ENCODE data around the gene ENAH. TPM values are rescaled to one million over a fixed set of nuclear protein-coding genes. Genes with fewer than 3 reads are reported as not detected.

ENAH gene
- polyA plus RNA-seq, 1 of the 3 experiments (the other 2 are of a cell fraction): 48.9 TPM

DNA sequence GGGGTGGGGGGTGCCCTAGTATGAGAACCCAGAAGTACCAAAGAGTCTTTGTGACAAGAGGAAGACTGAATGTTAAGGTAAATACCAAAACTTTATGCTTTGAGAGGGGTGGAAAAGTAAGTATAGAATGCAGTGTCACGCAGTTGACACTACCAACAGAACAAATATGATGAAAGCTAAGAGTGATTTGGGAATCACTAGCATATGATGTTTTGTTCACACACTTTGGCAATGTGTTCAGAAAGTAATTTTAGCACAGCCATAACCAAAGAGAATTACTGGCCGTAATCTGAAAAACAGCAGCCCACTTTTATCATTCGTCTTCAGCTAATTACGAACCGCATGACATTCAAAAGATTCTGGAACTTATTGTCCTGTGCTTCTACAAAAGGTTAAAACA is 59.5 kb downstream of the ENAH start:
- no peak overlapping the region for H3K4me3 ChIP-seq (ENCODE audit: low read depth in 2 of 2, low read length in 1 of 2)
- H2AFZ ChIP-seq (ENCODE audit: low read depth): no peak overlapping the region
- H3K36me3 ChIP-seq (replicated peaks in 1 of 2; ENCODE audit: control insufficient read depth in 1 of 2, insufficient read depth in 2 of 2, low read length in 1 of 2): peaks cover 14 to 28% of the 10 kb centered on the region in 2 experiments
- no peaks in the 10 kb centered on the region for H3K27me3 ChIP-seq (ENCODE audit: insufficient read depth)
- H4K20me1 ChIP-seq (ENCODE audit: insufficient read depth): peaks cover 93% of the 10 kb centered on the region
- no peak for DNase-seq
- peaks cover 27% of the 10 kb centered on the region for H3F3A ChIP-seq (replicated peaks; ENCODE audit: insufficient read depth)
- peaks cover 8 to 19% of the 10 kb centered on the region in 2 experiments; a peak in 3 of 4 replicates for H3K4me1 ChIP-seq (ENCODE audit: control insufficient read depth in 1 of 2, insufficient read depth in 2 of 2, low read depth in 1 of 2, low read length in 1 of 2)
- H3K27ac ChIP-seq (ENCODE audit: low read depth in 2 of 2, low read length in 1 of 2): no peak overlapping the region
- H3K79me2 ChIP-seq (ENCODE audit: insufficient read depth): peaks cover 100% of the 10 kb centered on the region
- TF ChIP-seq SIN3A (IDR thresholded peaks at IDR 0.05; ENCODE audit: borderline replicate concordance, low read depth, low read length) (no peak), RXRA (IDR thresholded peaks at IDR 0.05; ENCODE audit: borderline replicate concordance, low read depth) (no peak), NRF1 (IDR thresholded peaks at IDR 0.05; ENCODE audit: low read depth, low read length) (no peak), RCOR1 (IDR thresholded peaks at IDR 0.05; ENCODE audit: low read length) (no peak), NFIC (IDR thresholded peaks at IDR 0.05; ENCODE audit: borderline replicate concordance) (no peak), FOXJ3 (CRISPR knock-in tag; IDR thresholded peaks at IDR 0.05) (no peak), USF2 (IDR thresholded peaks at IDR 0.05; ENCODE audit: borderline replicate concordance, low read depth, low read length) (no peak)
- TF ChIP-seq, protein P1, sequence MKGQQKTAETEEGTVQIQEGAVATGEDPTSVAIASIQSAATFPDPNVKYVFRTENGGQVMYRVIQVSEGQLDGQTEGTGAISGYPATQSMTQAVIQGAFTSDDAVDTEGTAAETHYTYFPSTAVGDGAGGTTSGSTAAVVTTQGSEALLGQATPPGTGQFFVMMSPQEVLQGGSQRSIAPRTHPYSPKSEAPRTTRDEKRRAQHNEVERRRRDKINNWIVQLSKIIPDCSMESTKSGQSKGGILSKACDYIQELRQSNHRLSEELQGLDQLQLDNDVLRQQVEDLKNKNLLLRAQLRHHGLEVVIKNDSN (IDR thresholded peaks at IDR 0.05; ENCODE audit: borderline replicate concordance, low read depth): no peak
- 95% methylated on average over 5 of the region's 5 CpGs for WGBS (ENCODE audit: low lambda C conversion rate)
- H3K4me2 ChIP-seq: no peak overlapping the region
- ChIA-PET POLR2A (no interaction called here), CTCF (interaction anchor here (1.4 kb wide), 1 partner anchor 119 kb away, joined by 6 read pairs; no protein-coding TSS in a partner anchor)
- H3K9me2 ChIP-seq: no peaks in the 10 kb centered on the region
- no peak overlapping the region for H3K9ac ChIP-seq
- no peaks in the 10 kb centered on the region for H3K9me3 ChIP-seq

DNA sequence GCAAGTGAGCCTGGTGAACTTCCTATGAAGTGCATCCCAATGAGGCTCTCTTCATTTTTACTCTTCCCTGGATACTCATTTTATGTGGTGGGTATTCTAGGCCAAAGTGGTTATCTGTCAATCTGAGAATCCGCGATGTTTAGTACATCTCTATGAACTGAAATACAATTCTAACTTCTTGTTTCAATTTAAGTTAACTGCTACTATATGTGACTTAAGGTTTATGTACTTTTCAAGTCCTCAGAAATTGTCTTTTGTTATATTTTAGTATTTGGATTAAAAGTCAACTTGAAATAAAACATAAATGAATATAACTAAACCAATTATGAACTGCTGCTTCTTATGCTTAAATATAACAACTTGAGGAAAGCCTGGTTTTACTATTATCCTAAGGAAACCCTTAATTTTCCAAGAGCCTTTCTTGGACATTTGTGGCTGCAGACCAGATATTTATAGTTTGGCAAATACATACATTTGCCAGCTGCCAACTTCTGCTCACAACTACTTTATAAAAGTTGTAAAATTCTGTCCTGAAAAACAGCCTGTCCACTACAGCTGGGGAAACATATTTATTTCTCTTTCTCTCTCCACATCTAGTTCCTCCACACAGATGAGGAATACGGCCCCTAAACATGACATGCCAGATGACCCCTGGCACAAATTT is 60.4 kb downstream of the ENAH start:
- Histone ChIP-seq H3K79me2 (ENCODE audit: insufficient read depth) (peaks cover 100% of the 10 kb centered on the region), H3K4me3 (ENCODE audit: low read depth in 2 of 2, low read length in 1 of 2) (no peak overlapping the region), H3K27ac (ENCODE audit: low read depth in 2 of 2, low read length in 1 of 2) (no peak overlapping the region), H3K4me2 (no peak overlapping the region), H3K9me2 (no peaks in the 10 kb centered on the region), H4K20me1 (ENCODE audit: insufficient read depth) (peaks cover 94% of the 10 kb centered on the region), H3K27me3 (ENCODE audit: insufficient read depth) (no peaks in the 10 kb centered on the region), H3F3A (replicated peaks; ENCODE audit: insufficient read depth) (peaks cover 22% of the 10 kb centered on the region), H3K4me1 (ENCODE audit: control insufficient read depth in 1 of 2, insufficient read depth in 2 of 2, low read depth in 1 of 2, low read length in 1 of 2) (peaks cover 8 to 19% of the 10 kb centered on the region in 2 experiments; a peak in 3 of 4 replicates), H2AFZ (ENCODE audit: low read depth) (no peak overlapping the region), H3K9ac (no peak overlapping the region), H3K9me3 (no peaks in the 10 kb centered on the region), H3K36me3 (replicated peaks in 1 of 2; ENCODE audit: control insufficient read depth in 1 of 2, insufficient read depth in 2 of 2, low read length in 1 of 2) (peaks cover 17 to 38% of the 10 kb centered on the region in 2 experiments)
- CTCF ChIA-PET: interaction anchor here (0.6 to 1.4 kb wide), 2 partner anchors 118 to 465 kb away, joined by 3 to 6 read pairs; no protein-coding TSS in a partner anchor
- WGBS (ENCODE audit: low lambda C conversion rate): 93% methylated on average over 3 of the region's 3 CpGs
- POLR2A ChIA-PET: no interaction called here
- DNase-seq: no peak
- TF ChIP-seq, protein P2, sequence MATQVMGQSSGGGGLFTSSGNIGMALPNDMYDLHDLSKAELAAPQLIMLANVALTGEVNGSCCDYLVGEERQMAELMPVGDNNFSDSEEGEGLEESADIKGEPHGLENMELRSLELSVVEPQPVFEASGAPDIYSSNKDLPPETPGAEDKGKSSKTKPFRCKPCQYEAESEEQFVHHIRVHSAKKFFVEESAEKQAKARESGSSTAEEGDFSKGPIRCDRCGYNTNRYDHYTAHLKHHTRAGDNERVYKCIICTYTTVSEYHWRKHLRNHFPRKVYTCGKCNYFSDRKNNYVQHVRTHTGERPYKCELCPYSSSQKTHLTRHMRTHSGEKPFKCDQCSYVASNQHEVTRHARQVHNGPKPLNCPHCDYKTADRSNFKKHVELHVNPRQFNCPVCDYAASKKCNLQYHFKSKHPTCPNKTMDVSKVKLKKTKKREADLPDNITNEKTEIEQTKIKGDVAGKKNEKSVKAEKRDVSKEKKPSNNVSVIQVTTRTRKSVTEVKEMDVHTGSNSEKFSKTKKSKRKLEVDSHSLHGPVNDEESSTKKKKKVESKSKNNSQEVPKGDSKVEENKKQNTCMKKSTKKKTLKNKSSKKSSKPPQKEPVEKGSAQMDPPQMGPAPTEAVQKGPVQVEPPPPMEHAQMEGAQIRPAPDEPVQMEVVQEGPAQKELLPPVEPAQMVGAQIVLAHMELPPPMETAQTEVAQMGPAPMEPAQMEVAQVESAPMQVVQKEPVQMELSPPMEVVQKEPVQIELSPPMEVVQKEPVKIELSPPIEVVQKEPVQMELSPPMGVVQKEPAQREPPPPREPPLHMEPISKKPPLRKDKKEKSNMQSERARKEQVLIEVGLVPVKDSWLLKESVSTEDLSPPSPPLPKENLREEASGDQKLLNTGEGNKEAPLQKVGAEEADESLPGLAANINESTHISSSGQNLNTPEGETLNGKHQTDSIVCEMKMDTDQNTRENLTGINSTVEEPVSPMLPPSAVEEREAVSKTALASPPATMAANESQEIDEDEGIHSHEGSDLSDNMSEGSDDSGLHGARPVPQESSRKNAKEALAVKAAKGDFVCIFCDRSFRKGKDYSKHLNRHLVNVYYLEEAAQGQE (IDR thresholded peaks at IDR 0.05; ENCODE audit: low read depth, low read length): no peak
- TF ChIP-seq RCOR1 (IDR thresholded peaks at IDR 0.05; ENCODE audit: low read length) (no peak), MXI1 (IDR thresholded peaks at IDR 0.05; ENCODE audit: low read depth, low read length) (no peak), NFIC (IDR thresholded peaks at IDR 0.05; ENCODE audit: borderline replicate concordance) (no peak), RAD21 (IDR thresholded peaks at IDR 0.05; ENCODE audit: low read length) (no peak), RXRA (IDR thresholded peaks at IDR 0.05; ENCODE audit: borderline replicate concordance, low read depth) (no peak), CHD2 (IDR thresholded peaks at IDR 0.05; ENCODE audit: low read length, partially characterized antibody) (no peak), FOSL2 (IDR thresholded peaks at IDR 0.05; ENCODE audit: borderline replicate concordance, low read depth) (no peak), EP300 (IDR thresholded peaks at IDR 0.05; ENCODE audit: borderline replicate concordance in 1 of 2, low read depth in 1 of 2, low read length in 1 of 2) (no peak)
- TF ChIP-seq, protein P3, sequence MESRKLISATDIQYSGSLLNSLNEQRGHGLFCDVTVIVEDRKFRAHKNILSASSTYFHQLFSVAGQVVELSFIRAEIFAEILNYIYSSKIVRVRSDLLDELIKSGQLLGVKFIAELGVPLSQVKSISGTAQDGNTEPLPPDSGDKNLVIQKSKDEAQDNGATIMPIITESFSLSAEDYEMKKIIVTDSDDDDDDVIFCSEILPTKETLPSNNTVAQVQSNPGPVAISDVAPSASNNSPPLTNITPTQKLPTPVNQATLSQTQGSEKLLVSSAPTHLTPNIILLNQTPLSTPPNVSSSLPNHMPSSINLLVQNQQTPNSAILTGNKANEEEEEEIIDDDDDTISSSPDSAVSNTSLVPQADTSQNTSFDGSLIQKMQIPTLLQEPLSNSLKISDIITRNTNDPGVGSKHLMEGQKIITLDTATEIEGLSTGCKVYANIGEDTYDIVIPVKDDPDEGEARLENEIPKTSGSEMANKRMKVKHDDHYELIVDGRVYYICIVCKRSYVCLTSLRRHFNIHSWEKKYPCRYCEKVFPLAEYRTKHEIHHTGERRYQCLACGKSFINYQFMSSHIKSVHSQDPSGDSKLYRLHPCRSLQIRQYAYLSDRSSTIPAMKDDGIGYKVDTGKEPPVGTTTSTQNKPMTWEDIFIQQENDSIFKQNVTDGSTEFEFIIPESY (IDR thresholded peaks at IDR 0.05; ENCODE audit: borderline replicate concordance, low read depth): no peak
- TF ChIP-seq, protein P4, sequence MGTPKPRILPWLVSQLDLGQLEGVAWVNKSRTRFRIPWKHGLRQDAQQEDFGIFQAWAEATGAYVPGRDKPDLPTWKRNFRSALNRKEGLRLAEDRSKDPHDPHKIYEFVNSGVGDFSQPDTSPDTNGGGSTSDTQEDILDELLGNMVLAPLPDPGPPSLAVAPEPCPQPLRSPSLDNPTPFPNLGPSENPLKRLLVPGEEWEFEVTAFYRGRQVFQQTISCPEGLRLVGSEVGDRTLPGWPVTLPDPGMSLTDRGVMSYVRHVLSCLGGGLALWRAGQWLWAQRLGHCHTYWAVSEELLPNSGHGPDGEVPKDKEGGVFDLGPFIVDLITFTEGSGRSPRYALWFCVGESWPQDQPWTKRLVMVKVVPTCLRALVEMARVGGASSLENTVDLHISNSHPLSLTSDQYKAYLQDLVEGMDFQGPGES (IDR thresholded peaks at IDR 0.05; ENCODE audit: low read depth, low read length): no peak
